GM23338 (cell line): ENCODE measurements around the gene SLC25A17.

Source experiments
- CREB1 ChIP-seq: fragments of 250-450 bp; sonication (Bioruptor Pico); IDR thresholded peaks from 2 replicates; pipeline ENCODE4 v1.5.0; 2020; ENCODE audit warnings: low read depth, mild to moderate bottlenecking, moderate library complexity
- EZH2 ChIP-seq: fragments of 200-600 bp; sonication (generic); IDR thresholded peaks from one replicate; pipeline ENCODE4 v1.8.0; 2017; ENCODE audit warnings: antibody characterized with exemption, mild to moderate bottlenecking, low read depth; ENCODE audit not compliant: unreplicated experiment
- EZH2phosphoT487 ChIP-seq: fragments of 200-600 bp; sonication (generic); IDR thresholded peaks from one replicate; pipeline ENCODE4 v1.8.1; 2018; ENCODE audit warnings: antibody characterized with exemption; ENCODE audit not compliant: unreplicated experiment
- JUNB ChIP-seq: IDR thresholded peaks from one replicate; pipeline ENCODE4 v1.6.1; 2016; ENCODE audit warnings: antibody characterized with exemption; ENCODE audit not compliant: unreplicated experiment
- NANOG ChIP-seq: IDR thresholded peaks from 2 replicates; pipeline ENCODE4 v1.6.1; 2016; ENCODE audit warnings: antibody characterized with exemption, borderline replicate concordance
- POLR2AphosphoS5 ChIP-seq: IDR thresholded peaks from 2 replicates; pipeline ENCODE4 v1.6.1; 2016; ENCODE audit warnings: antibody characterized with exemption, low read depth
- STAT1 ChIP-seq: IDR thresholded peaks from one replicate; pipeline ENCODE4 v1.6.1; 2016; ENCODE audit warnings: antibody characterized with exemption; ENCODE audit not compliant: unreplicated experiment
- TF ChIP-seq, protein P1 (sequence below), 2 experiments: fragments of 200-600 bp in 1 of 2; sonication (generic) in 1 of 2; conservative IDR thresholded peaks; 2 replicates each; pipeline versions ENCODE4 v1.5.1 to v1.6.1; 2016 to 2017; ENCODE audit warnings: antibody characterized with exemption in 2 of 2, low read depth in 2 of 2, mild to moderate bottlenecking in 2 of 2, moderate library complexity in 1 of 2
- TF ChIP-seq, protein P2 (sequence below): IDR thresholded peaks from one replicate; pipeline ENCODE4 v1.6.1; 2018; ENCODE audit warnings: antibody characterized with exemption; ENCODE audit not compliant: unreplicated experiment

DNA sequence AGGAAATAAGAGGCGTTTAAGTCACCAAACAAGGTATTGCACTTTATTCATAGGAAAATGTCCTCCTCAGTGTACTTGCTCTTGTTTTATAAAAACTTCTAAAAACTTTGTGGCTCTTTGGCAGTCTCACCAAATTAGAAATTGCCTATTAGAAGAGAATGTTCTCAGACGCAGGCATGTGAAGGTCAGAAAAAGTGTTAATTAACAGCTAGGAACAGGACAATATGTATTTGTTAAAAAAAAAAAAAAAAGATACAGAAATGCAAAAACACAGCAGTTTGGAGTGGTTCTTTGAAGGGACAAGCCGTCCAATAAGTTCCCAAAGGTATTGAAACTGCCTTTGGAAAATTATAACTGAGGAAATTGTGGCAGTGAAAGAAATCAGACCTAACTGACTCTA, 67.9 kb downstream of the SLC25A17 start:
- TF ChIP-seq EZH2phosphoT487 (no peak), NANOG (no peak), EZH2 (no peak), POLR2AphosphoS5 (no peak), CREB1 (CRISPR knock-in tag) (no peak), JUNB (no peak), STAT1 (no peak)
- TF ChIP-seq, protein P1, sequence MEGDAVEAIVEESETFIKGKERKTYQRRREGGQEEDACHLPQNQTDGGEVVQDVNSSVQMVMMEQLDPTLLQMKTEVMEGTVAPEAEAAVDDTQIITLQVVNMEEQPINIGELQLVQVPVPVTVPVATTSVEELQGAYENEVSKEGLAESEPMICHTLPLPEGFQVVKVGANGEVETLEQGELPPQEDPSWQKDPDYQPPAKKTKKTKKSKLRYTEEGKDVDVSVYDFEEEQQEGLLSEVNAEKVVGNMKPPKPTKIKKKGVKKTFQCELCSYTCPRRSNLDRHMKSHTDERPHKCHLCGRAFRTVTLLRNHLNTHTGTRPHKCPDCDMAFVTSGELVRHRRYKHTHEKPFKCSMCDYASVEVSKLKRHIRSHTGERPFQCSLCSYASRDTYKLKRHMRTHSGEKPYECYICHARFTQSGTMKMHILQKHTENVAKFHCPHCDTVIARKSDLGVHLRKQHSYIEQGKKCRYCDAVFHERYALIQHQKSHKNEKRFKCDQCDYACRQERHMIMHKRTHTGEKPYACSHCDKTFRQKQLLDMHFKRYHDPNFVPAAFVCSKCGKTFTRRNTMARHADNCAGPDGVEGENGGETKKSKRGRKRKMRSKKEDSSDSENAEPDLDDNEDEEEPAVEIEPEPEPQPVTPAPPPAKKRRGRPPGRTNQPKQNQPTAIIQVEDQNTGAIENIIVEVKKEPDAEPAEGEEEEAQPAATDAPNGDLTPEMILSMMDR (conservative IDR thresholded peaks at IDR 0.05; ENCODE audit: low read depth in 2 of 2): no peak
- TF ChIP-seq, protein P2, sequence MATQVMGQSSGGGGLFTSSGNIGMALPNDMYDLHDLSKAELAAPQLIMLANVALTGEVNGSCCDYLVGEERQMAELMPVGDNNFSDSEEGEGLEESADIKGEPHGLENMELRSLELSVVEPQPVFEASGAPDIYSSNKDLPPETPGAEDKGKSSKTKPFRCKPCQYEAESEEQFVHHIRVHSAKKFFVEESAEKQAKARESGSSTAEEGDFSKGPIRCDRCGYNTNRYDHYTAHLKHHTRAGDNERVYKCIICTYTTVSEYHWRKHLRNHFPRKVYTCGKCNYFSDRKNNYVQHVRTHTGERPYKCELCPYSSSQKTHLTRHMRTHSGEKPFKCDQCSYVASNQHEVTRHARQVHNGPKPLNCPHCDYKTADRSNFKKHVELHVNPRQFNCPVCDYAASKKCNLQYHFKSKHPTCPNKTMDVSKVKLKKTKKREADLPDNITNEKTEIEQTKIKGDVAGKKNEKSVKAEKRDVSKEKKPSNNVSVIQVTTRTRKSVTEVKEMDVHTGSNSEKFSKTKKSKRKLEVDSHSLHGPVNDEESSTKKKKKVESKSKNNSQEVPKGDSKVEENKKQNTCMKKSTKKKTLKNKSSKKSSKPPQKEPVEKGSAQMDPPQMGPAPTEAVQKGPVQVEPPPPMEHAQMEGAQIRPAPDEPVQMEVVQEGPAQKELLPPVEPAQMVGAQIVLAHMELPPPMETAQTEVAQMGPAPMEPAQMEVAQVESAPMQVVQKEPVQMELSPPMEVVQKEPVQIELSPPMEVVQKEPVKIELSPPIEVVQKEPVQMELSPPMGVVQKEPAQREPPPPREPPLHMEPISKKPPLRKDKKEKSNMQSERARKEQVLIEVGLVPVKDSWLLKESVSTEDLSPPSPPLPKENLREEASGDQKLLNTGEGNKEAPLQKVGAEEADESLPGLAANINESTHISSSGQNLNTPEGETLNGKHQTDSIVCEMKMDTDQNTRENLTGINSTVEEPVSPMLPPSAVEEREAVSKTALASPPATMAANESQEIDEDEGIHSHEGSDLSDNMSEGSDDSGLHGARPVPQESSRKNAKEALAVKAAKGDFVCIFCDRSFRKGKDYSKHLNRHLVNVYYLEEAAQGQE: no peak
